ENCODE results near the gene REEP5.
"Not testable (repeated sequence)": the region's sequence is repeated elsewhere in the genome, so short reads cannot be mapped to it uniquely, and the experiment has no call there.

The REEP5 gene

GRCh38 chr5:112933105-112933504 lies 11.1 kb upstream of the REEP5 start:
- DNase-seq (ENCODE audit: low spot score) = no peak

GRCh38 chr5:112931473-112931872 lies 9.4 kb upstream of the REEP5 start:
- no peak for DNase-seq (ENCODE audit: low spot score)

GRCh38 chr5:112930082-112930344 lies 8.0 kb upstream of the REEP5 start:
- no peak for DNase-seq (ENCODE audit: low spot score)

GRCh38 chr5:112929336-112930081 lies 7.5 kb upstream of the REEP5 start:
- no peak for DNase-seq (ENCODE audit: low spot score)

- DNase-seq (ENCODE audit: low spot score) = no peak
These were observed 2.0 kb upstream of the REEP5 start for GRCh38 chr5:112923988-112924387.

GRCh38 chr5:112923148-112923917 lies 1.3 kb upstream of the REEP5 start:
- no peak for DNase-seq (ENCODE audit: low spot score)

GRCh38 chr5:112921026-112921832 lies 798 bp downstream of the REEP5 start:
- peak; percentile 86 for DNase-seq (ENCODE audit: low spot score)

- DNase-seq (ENCODE audit: low spot score) = no peak
These were observed 2.1 kb downstream of the REEP5 start for GRCh38 chr5:112919972-112920371.

GRCh38 chr5:112918679-112919078 lies 3.3 kb downstream of the REEP5 start:
- DNase-seq (ENCODE audit: low spot score) = peak; percentile 47

GRCh38 chr5:112918136-112918535 lies 3.9 kb downstream of the REEP5 start:
- no peak for DNase-seq (ENCODE audit: low spot score)

- DNase-seq (ENCODE audit: low spot score) = no peak
These were observed 4.5 kb downstream of the REEP5 start for GRCh38 chr5:112917453-112917995.

- DNase-seq (ENCODE audit: low spot score) = no peak
These were observed 6.2 kb downstream of the REEP5 start for GRCh38 chr5:112915831-112916230.

- no peak for DNase-seq (ENCODE audit: low spot score)
These were observed 7.4 kb downstream of the REEP5 start for GRCh38 chr5:112914584-112914983.

GRCh38 chr5:112910529-112910928 lies 11.5 kb downstream of the REEP5 start:
- no peak for DNase-seq (ENCODE audit: low spot score)

GRCh38 chr5:112908854-112909253 lies 13.2 kb downstream of the REEP5 start:
- DNase-seq (ENCODE audit: low spot score) = no peak

GRCh38 chr5:112907166-112907631 lies 14.8 kb downstream of the REEP5 start:
- DNase-seq (ENCODE audit: low spot score) = no peak

- no peak for DNase-seq (ENCODE audit: low spot score)
These were observed 15.4 kb downstream of the REEP5 start for GRCh38 chr5:112906637-112907036.

GRCh38 chr5:112904996-112905395 lies 17.0 kb downstream of the REEP5 start:
- not testable (repeated sequence) for DNase-seq (ENCODE audit: low spot score)

- DNase-seq (ENCODE audit: low spot score) = no peak
These were observed 19.5 kb downstream of the REEP5 start for GRCh38 chr5:112902561-112902960.

- DNase-seq (ENCODE audit: low spot score) = no peak
These were observed 26.3 kb downstream of the REEP5 start for GRCh38 chr5:112895682-112896081.

GRCh38 chr5:112892776-112893175 lies 29.3 kb downstream of the REEP5 start:
- no peak for DNase-seq (ENCODE audit: low spot score)

GRCh38 chr5:112892066-112892465 lies 30.0 kb downstream of the REEP5 start:
- DNase-seq (ENCODE audit: low spot score) = not testable (repeated sequence)

Data from AG08396 (cell line).